ENCODE results near the gene PTRHD1.

PTRHD1 gene

GRCh38 chr2:24821433-24821891, 28.3 kb upstream of the PTRHD1 start:
- H3K4me1 ChIP-seq (ENCODE audit: control insufficient read depth, low read depth, low read length) = peaks cover 6% of the 10 kb centered on the region
- no peak overlapping the region for H3K18ac ChIP-seq (ENCODE audit: low read length)
- H2BK5ac ChIP-seq (ENCODE audit: low read length) = no peak overlapping the region
- no peak overlapping the region for H3K9ac ChIP-seq (ENCODE audit: low read length)
- no peak for DNase-seq
- H2BK120ac ChIP-seq (ENCODE audit: low read depth, low read length) = no peak overlapping the region
- peaks cover 15% of the 10 kb centered on the region for H3K36me3 ChIP-seq (ENCODE audit: control insufficient read depth, insufficient read depth, low read length)
- H3K79me2 ChIP-seq (ENCODE audit: control insufficient read depth, insufficient read depth, low read length) = no peaks in the 10 kb centered on the region
- no peak overlapping the region for H3K4me3 ChIP-seq (ENCODE audit: low read length)
- H3K23ac ChIP-seq (ENCODE audit: low read length) = peak overlapping the region; percentile 25
- H4K5ac ChIP-seq (ENCODE audit: low read length) = no peak overlapping the region
- no peak overlapping the region for H3K56ac ChIP-seq (ENCODE audit: low read length)
- no peak overlapping the region for H2BK15ac ChIP-seq (replicated peaks; ENCODE audit: low read depth)
- H3K4ac ChIP-seq (ENCODE audit: low read depth, low read length) = no peak overlapping the region
- H3K4me2 ChIP-seq (ENCODE audit: low read length) = no peak overlapping the region
- WGBS (ENCODE audit: extremely low coverage, insufficient coverage, low lambda C conversion rate) = no CpG with 5 or more reads among the region's 15 CpGs
- H3K27ac ChIP-seq (ENCODE audit: low read depth, low read length) = no peak overlapping the region
- no peaks in the 10 kb centered on the region for H3K79me1 ChIP-seq (ENCODE audit: low read length)
- H3K27me3 ChIP-seq (ENCODE audit: insufficient read depth, low read length, poor library complexity) = no peaks in the 10 kb centered on the region
- no peak overlapping the region for H2AK5ac ChIP-seq (ENCODE audit: low read length)
- no peak overlapping the region for H4K8ac ChIP-seq (ENCODE audit: low read depth, low read length)

- no peak overlapping the region for H2AK5ac ChIP-seq (ENCODE audit: low read length)
- DNase-seq = peak; percentile 56
- no peak overlapping the region for H3K18ac ChIP-seq (ENCODE audit: low read length)
- no peak overlapping the region for H3K27ac ChIP-seq (ENCODE audit: low read depth, low read length)
- WGBS (ENCODE audit: extremely low coverage, insufficient coverage, low lambda C conversion rate) = no CpG with 5 or more reads among the region's 17 CpGs
- H3K56ac ChIP-seq (ENCODE audit: low read length) = peak overlapping the region; percentile 27
- H3K4me2 ChIP-seq (ENCODE audit: low read length) = no peak overlapping the region
- no peak overlapping the region for H4K8ac ChIP-seq (ENCODE audit: low read depth, low read length)
- no peak overlapping the region for H2BK15ac ChIP-seq (replicated peaks; ENCODE audit: low read depth)
- no peak overlapping the region for H2BK120ac ChIP-seq (ENCODE audit: low read depth, low read length)
- H3K79me1 ChIP-seq (ENCODE audit: low read length) = peaks cover 2% of the 10 kb centered on the region
- H3K23ac ChIP-seq (ENCODE audit: low read length) = peak overlapping the region; percentile 25
- H3K36me3 ChIP-seq (ENCODE audit: control insufficient read depth, insufficient read depth, low read length) = peaks cover 15% of the 10 kb centered on the region
- H3K4me1 ChIP-seq (ENCODE audit: control insufficient read depth, low read depth, low read length) = peaks cover 6% of the 10 kb centered on the region
- H2BK5ac ChIP-seq (ENCODE audit: low read length) = no peak overlapping the region
- no peak overlapping the region for H3K9ac ChIP-seq (ENCODE audit: low read length)
- no peaks in the 10 kb centered on the region for H3K27me3 ChIP-seq (ENCODE audit: insufficient read depth, low read length, poor library complexity)
- H3K79me2 ChIP-seq (ENCODE audit: control insufficient read depth, insufficient read depth, low read length) = no peaks in the 10 kb centered on the region
- H3K4ac ChIP-seq (ENCODE audit: low read depth, low read length) = no peak overlapping the region
- no peak overlapping the region for H4K5ac ChIP-seq (ENCODE audit: low read length)
- no peak overlapping the region for H3K4me3 ChIP-seq (ENCODE audit: low read length)
These were observed 27.6 kb upstream of the PTRHD1 start for GRCh38 chr2:24820598-24821432.

- H3K36me3 ChIP-seq (ENCODE audit: control insufficient read depth, insufficient read depth, low read length) = peaks cover 15% of the 10 kb centered on the region
- H3K4me3 ChIP-seq (ENCODE audit: low read length) = no peak overlapping the region
- H3K79me2 ChIP-seq (ENCODE audit: control insufficient read depth, insufficient read depth, low read length) = peaks cover 2% of the 10 kb centered on the region
- no peak overlapping the region for H2BK120ac ChIP-seq (ENCODE audit: low read depth, low read length)
- H3K4ac ChIP-seq (ENCODE audit: low read depth, low read length) = no peak overlapping the region
- no peak overlapping the region for H2BK15ac ChIP-seq (replicated peaks; ENCODE audit: low read depth)
- no peak overlapping the region for H3K23ac ChIP-seq (ENCODE audit: low read length)
- no peak overlapping the region for H3K9ac ChIP-seq (ENCODE audit: low read length)
- H4K5ac ChIP-seq (ENCODE audit: low read length) = no peak overlapping the region
- H4K8ac ChIP-seq (ENCODE audit: low read depth, low read length) = no peak overlapping the region
- H2BK5ac ChIP-seq (ENCODE audit: low read length) = no peak overlapping the region
- no CpG with 5 or more reads among the region's 7 CpGs for whole genome bisulfite sequencing (ENCODE audit: extremely low coverage, insufficient coverage, low lambda C conversion rate)
- H3K4me2 ChIP-seq (ENCODE audit: low read length) = no peak overlapping the region
- no peak overlapping the region for H2AK5ac ChIP-seq (ENCODE audit: low read length)
- peaks cover 4% of the 10 kb centered on the region for H3K79me1 ChIP-seq (ENCODE audit: low read length)
- H3K4me1 ChIP-seq (ENCODE audit: control insufficient read depth, low read depth, low read length) = peaks cover 6% of the 10 kb centered on the region
- no peak overlapping the region for H3K56ac ChIP-seq (ENCODE audit: low read length)
- H3K27ac ChIP-seq (ENCODE audit: low read depth, low read length) = no peak overlapping the region
- H3K27me3 ChIP-seq (ENCODE audit: insufficient read depth, low read length, poor library complexity) = no peaks in the 10 kb centered on the region
- H3K18ac ChIP-seq (ENCODE audit: low read length) = no peak overlapping the region
- no peak for DNase-seq
These were observed 27.0 kb upstream of the PTRHD1 start for GRCh38 chr2:24820175-24820513.

- peaks cover 6% of the 10 kb centered on the region for H3K4me1 ChIP-seq (ENCODE audit: control insufficient read depth, low read depth, low read length)
- peaks cover 5% of the 10 kb centered on the region for H3K79me1 ChIP-seq (ENCODE audit: low read length)
- H3K27me3 ChIP-seq (ENCODE audit: insufficient read depth, low read length, poor library complexity) = no peaks in the 10 kb centered on the region
- no peak overlapping the region for H3K4me2 ChIP-seq (ENCODE audit: low read length)
- H3K4ac ChIP-seq (ENCODE audit: low read depth, low read length) = no peak overlapping the region
- WGBS (ENCODE audit: extremely low coverage, insufficient coverage, low lambda C conversion rate) = no CpG with 5 or more reads among the region's 21 CpGs
- no peak overlapping the region for H3K23ac ChIP-seq (ENCODE audit: low read length)
- H2BK15ac ChIP-seq (replicated peaks; ENCODE audit: low read depth) = no peak overlapping the region
- H2BK120ac ChIP-seq (ENCODE audit: low read depth, low read length) = no peak overlapping the region
- H3K18ac ChIP-seq (ENCODE audit: low read length) = no peak overlapping the region
- no peak overlapping the region for H3K9ac ChIP-seq (ENCODE audit: low read length)
- no peak overlapping the region for H4K5ac ChIP-seq (ENCODE audit: low read length)
- H2AK5ac ChIP-seq (ENCODE audit: low read length) = no peak overlapping the region
- peaks cover 2% of the 10 kb centered on the region for H3K79me2 ChIP-seq (ENCODE audit: control insufficient read depth, insufficient read depth, low read length)
- H3K36me3 ChIP-seq (ENCODE audit: control insufficient read depth, insufficient read depth, low read length) = peaks cover 16% of the 10 kb centered on the region
- no peak overlapping the region for H3K56ac ChIP-seq (ENCODE audit: low read length)
- no peak overlapping the region for H3K4me3 ChIP-seq (ENCODE audit: low read length)
- no peak overlapping the region for H2BK5ac ChIP-seq (ENCODE audit: low read length)
- no peak overlapping the region for H3K27ac ChIP-seq (ENCODE audit: low read depth, low read length)
- DNase-seq = no peak
- no peak overlapping the region for H4K8ac ChIP-seq (ENCODE audit: low read depth, low read length)
These were observed 26.4 kb upstream of the PTRHD1 start for GRCh38 chr2:24819442-24820174.

- no peak overlapping the region for H4K8ac ChIP-seq (ENCODE audit: low read depth, low read length)
- H3K4me2 ChIP-seq (ENCODE audit: low read length) = no peak overlapping the region
- H3K79me1 ChIP-seq (ENCODE audit: low read length) = peaks cover 11% of the 10 kb centered on the region
- no peak overlapping the region for H4K5ac ChIP-seq (ENCODE audit: low read length)
- H3K56ac ChIP-seq (ENCODE audit: low read length) = no peak overlapping the region
- H3K27ac ChIP-seq (ENCODE audit: low read depth, low read length) = no peak overlapping the region
- no peak overlapping the region for H2AK5ac ChIP-seq (ENCODE audit: low read length)
- H3K9ac ChIP-seq (ENCODE audit: low read length) = no peak overlapping the region
- no peak overlapping the region for H3K18ac ChIP-seq (ENCODE audit: low read length)
- DNase-seq = no peak
- H2BK120ac ChIP-seq (ENCODE audit: low read depth, low read length) = no peak overlapping the region
- no peaks in the 10 kb centered on the region for H3K27me3 ChIP-seq (ENCODE audit: insufficient read depth, low read length, poor library complexity)
- no peak overlapping the region for H3K4ac ChIP-seq (ENCODE audit: low read depth, low read length)
- H3K4me1 ChIP-seq (ENCODE audit: control insufficient read depth, low read depth, low read length) = peaks cover 6% of the 10 kb centered on the region
- peaks cover 15% of the 10 kb centered on the region for H3K36me3 ChIP-seq (ENCODE audit: control insufficient read depth, insufficient read depth, low read length)
- no peak overlapping the region for H2BK5ac ChIP-seq (ENCODE audit: low read length)
- no CpG with 5 or more reads among the region's 9 CpGs for WGBS (ENCODE audit: extremely low coverage, insufficient coverage, low lambda C conversion rate)
- H3K23ac ChIP-seq (ENCODE audit: low read length) = no peak overlapping the region
- no peak overlapping the region for H3K4me3 ChIP-seq (ENCODE audit: low read length)
- no peak overlapping the region for H2BK15ac ChIP-seq (replicated peaks; ENCODE audit: low read depth)
- H3K79me2 ChIP-seq (ENCODE audit: control insufficient read depth, insufficient read depth, low read length) = peaks cover 6% of the 10 kb centered on the region
These were observed 25.6 kb upstream of the PTRHD1 start for GRCh38 chr2:24818721-24819167.
